Uterus (tissue), 2 donors: Measurements from ENCODE around the gene HPDL.

ENCODE experiments used
- CTCF ChIP-seq, 4 experiments: fragments of 200-600 bp in 2 of 4; fragments of 450-650 bp in 2 of 4; sonication (generic) in 2 of 4; IDR thresholded peaks; one replicate each; pipeline ENCODE4 v1.5.1; 2016 to 2019; ENCODE audit warnings: antibody characterized with exemption in 4 of 4, mild to moderate bottlenecking in 2 of 4, moderate library complexity in 1 of 4
- POLR2A ChIP-seq, 2 donors: fragments of 450-650 bp; IDR thresholded peaks; one replicate each; pipeline ENCODE4 v1.6.1; 2016; ENCODE audit warnings: antibody characterized with exemption in 2 of 2, mild to moderate bottlenecking in 1 of 2, moderate library complexity in 1 of 2

- TF ChIP-seq POLR2A (IDR thresholded peaks at IDR 0.05) (no peak), CTCF (IDR thresholded peaks at IDR 0.05) (no peak)
These were observed 28.1 kb downstream of the HPDL start for GRCh38 chr1:45354838-45355237.
